Measurements from ENCODE around the gene PHACTR4.
A peak's percentile ranks its signal among the peaks of the same experiment; 100 is the strongest.

The PHACTR4 gene

GRCh38 chr1:28428990-28429520 is 59.5 kb downstream of the PHACTR4 start:
- no peak for TF ChIP-seq CTCF (conservative IDR thresholded peaks at IDR 0.05; ENCODE audit: control insufficient read depth, insufficient read depth, low read depth, low read length)
- no peak for DNase-seq (ENCODE audit: low read depth)
- no peak overlapping the region for H3K4me3 ChIP-seq (ENCODE audit: control insufficient read depth, low read depth, low read length)

GRCh38 chr1:28436211-28436769 is 66.8 kb downstream of the PHACTR4 start:
- DNase-seq (ENCODE audit: low read depth) = no peak
- no peak for TF ChIP-seq CTCF (conservative IDR thresholded peaks at IDR 0.05; ENCODE audit: control insufficient read depth, insufficient read depth, low read depth, low read length)
- no peak overlapping the region for H3K4me3 ChIP-seq (ENCODE audit: control insufficient read depth, low read depth, low read length)

GRCh38 chr1:28437264-28437923 is 67.9 kb downstream of the PHACTR4 start:
- no peak overlapping the region for H3K4me3 ChIP-seq (ENCODE audit: control insufficient read depth, low read depth, low read length)

GRCh38 chr1:28437924-28438699 is 68.6 kb downstream of the PHACTR4 start:
- peak overlapping the region; percentile 42 for H3K4me3 ChIP-seq (ENCODE audit: control insufficient read depth, low read depth, low read length)
- DNase-seq (ENCODE audit: low read depth) = peak; percentile 93
- no peak for TF ChIP-seq CTCF (conservative IDR thresholded peaks at IDR 0.05; ENCODE audit: control insufficient read depth, insufficient read depth, low read depth, low read length)

More at GRCh38 chr1:28437264-28437923, 67.9 kb downstream of the PHACTR4 start:
- DNase-seq (ENCODE audit: low read depth) = peak; percentile 82
- no peak for TF ChIP-seq CTCF (conservative IDR thresholded peaks at IDR 0.05; ENCODE audit: control insufficient read depth, insufficient read depth, low read depth, low read length)

GRCh38 chr1:28439320-28439719 is 69.8 kb downstream of the PHACTR4 start:
- TF ChIP-seq CTCF (conservative IDR thresholded peaks at IDR 0.05; ENCODE audit: control insufficient read depth, insufficient read depth, low read depth, low read length) = no peak
- no peak for DNase-seq (ENCODE audit: low read depth)
- H3K4me3 ChIP-seq (ENCODE audit: control insufficient read depth, low read depth, low read length) = no peak overlapping the region

- no peak overlapping the region for H3K4me3 ChIP-seq (ENCODE audit: control insufficient read depth, low read depth, low read length)
- TF ChIP-seq CTCF (conservative IDR thresholded peaks at IDR 0.05; ENCODE audit: control insufficient read depth, insufficient read depth, low read depth, low read length) = no peak
- DNase-seq (ENCODE audit: low read depth) = no peak
These were observed 72.1 kb downstream of the PHACTR4 start for GRCh38 chr1:28441674-28442073.
